NCI-H524 (cell line): ENCODE data around the gene ALOXE3.

Source experiments
- DNase-seq, 2 experiments: peaks; one replicate each; lab custom pipeline; 2025; lab: John Stamatoyannopoulos, UW

ALOXE3 gene

DNA sequence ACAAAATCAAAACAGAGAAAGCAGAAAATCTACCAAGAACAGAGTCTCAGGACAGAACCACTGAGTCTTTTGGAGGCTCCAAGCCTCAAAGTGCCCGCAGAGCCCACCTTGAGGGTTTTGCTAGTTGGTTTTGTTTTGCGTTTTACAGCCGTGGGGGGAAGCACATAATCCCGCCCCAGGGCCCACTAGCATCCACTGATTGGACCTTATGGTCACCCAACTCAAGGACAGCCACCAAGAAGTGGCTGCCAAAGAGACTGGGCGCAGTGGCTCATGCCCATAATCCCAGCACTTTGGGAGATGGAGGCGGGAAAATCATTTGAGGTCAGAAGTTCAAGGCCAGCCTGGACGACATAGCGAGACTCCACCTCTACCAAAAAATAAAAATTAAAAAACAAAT is 69.6 kb downstream of the ALOXE3 start:
- DNase-seq = no peak

DNA sequence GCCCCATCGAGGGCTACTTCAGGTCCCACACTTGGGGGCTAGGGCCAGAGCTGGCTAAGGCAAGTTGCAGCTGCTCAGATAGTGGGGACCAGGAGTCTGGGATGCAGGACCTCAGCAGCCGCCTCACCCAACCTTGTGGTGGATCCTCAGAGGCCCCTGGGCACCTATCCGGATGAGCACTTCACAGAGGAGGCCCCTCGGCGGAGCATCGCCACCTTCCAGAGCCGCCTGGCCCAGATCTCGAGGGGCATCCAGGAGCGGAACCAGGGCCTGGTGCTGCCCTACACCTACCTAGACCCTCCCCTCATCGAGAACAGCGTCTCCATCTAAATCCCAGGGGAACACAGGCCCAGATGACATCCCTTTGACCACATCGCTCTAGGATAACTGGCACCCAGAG is 70.1 kb downstream of the ALOXE3 start:
- no peak for DNase-seq

DNA sequence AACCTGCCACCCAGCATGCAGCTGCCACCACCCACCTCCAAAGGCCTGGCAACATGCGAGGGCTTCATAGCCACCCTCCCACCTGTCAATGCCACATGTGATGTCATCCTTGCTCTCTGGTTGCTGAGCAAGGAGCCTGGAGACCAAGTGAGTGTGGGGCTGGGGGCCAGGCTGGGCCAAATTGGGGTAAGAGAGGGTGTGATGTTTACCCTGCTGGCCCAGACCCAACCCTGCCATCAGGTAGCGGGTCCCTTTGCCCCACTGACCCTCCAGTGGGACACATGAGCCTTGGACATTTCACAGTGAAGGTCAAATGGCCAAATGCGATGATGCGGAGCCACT is 70.6 kb downstream of the ALOXE3 start:
- no peak for DNase-seq

DNA sequence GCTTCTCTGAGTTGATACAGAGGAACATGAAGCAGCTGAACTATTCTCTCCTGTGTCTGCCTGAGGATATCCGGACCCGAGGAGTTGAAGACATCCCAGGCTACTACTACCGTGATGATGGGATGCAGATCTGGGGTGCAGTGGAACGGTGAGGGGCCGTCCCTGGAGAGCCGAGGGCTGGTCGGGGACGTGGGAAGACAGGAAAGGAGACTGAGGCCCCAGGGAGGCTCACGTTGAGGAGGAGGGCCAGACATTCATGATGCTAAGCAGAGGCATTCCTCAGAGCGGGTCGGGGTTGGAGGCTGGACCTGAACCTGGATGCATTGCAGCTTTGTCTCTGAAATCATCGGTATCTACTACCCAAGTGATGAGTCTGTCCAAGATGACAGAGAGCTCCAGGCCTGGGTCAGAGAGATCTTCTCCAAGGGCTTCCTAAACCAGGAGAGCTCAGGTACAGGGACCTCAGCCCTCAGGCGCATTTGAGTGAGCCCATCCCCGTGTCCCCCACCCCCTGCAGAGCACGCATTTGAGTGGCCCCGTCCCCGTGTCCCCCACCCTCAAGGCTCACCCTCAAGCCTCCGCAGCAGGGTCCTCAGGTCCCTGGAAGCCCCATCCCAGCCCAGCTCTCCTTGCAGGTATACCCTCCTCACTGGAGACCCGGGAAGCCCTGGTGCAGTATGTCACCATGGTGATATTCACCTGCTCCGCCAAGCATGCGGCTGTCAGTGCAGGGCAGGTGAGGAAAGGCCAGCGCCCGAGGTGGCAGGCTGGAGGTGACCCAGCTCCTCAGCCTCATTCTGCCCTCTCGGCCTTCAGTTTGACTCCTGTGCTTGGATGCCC is 71.2 kb downstream of the ALOXE3 start:
- no peak for DNase-seq

DNA sequence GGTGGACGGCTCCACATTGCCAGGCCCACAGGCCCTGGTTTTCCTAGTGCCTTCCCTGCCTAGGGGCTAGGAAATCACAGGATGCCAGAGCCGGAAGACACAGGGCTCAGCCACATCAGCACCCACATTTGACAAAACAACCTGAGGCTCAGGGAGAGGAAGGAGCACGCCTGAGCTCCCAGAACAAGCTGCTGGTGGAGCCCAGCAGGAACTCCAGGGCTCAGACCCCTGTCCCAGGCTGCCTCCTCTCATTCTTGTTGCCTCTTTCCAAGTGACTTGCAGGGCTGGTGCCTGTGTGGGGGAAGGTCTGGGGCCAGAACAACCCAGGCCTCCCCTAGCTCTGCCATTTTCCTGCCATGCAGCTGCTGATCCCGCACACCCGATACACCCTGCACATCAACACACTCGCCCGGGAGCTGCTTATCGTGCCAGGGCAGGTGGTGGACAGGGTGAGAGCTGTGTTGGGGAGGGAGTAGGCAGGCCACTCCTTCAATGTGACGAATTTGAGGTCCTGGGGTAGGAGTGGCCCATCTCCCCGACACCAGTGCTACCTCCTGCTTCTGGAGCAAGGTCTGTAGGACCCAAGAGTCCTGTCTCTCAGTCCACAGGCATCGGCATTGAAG is 71.9 kb downstream of the ALOXE3 start:
- DNase-seq = no peak
